ENCODE results near the gene RASSF5. TPM values are rescaled to one million over a fixed set of nuclear protein-coding genes. Genes with fewer than 3 reads are reported as not detected.

Gene RASSF5
- total and polyA plus RNA-seq, 4 donors: 4.8 to 10.0 (median 5.5) TPM

GRCh38 chr1:206516728-206516990 lies 9.3 kb downstream of the RASSF5 start:
- H3K9ac ChIP-seq (ENCODE audit: low read depth in 1 of 2, low read length in 2 of 2): no peak overlapping the region
- H3K4me1 ChIP-seq (ENCODE audit: control insufficient read depth in 4 of 4, insufficient read depth in 4 of 4, low read length in 3 of 4): peaks cover 4 to 52% (median 42%) of the 10 kb centered on the region in 4 donors
- 91% methylated on average over 5 of the region's 5 CpGs for WGBS
- no peak for TF ChIP-seq YY1 (IDR thresholded peaks at IDR 0.05)
- TF ChIP-seq HNF4A (conservative IDR thresholded peaks at IDR 0.05): no peak
- TF ChIP-seq EGR1 (IDR thresholded peaks at IDR 0.05; ENCODE audit: low read depth in 2 of 2): no peak
- TF ChIP-seq MAX (IDR thresholded peaks at IDR 0.05): no peak
- TF ChIP-seq TAF1 (conservative IDR thresholded peaks at IDR 0.05): no peak
- no peak for TF ChIP-seq RAD21 (IDR thresholded peaks at IDR 0.05)
- TF ChIP-seq SP1 (IDR thresholded peaks at IDR 0.05): no peak
- TF ChIP-seq, protein P1, sequence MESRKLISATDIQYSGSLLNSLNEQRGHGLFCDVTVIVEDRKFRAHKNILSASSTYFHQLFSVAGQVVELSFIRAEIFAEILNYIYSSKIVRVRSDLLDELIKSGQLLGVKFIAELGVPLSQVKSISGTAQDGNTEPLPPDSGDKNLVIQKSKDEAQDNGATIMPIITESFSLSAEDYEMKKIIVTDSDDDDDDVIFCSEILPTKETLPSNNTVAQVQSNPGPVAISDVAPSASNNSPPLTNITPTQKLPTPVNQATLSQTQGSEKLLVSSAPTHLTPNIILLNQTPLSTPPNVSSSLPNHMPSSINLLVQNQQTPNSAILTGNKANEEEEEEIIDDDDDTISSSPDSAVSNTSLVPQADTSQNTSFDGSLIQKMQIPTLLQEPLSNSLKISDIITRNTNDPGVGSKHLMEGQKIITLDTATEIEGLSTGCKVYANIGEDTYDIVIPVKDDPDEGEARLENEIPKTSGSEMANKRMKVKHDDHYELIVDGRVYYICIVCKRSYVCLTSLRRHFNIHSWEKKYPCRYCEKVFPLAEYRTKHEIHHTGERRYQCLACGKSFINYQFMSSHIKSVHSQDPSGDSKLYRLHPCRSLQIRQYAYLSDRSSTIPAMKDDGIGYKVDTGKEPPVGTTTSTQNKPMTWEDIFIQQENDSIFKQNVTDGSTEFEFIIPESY (IDR thresholded peaks at IDR 0.05): no peak
- no peak for TF ChIP-seq JUND (IDR thresholded peaks at IDR 0.05)
- no peak for TF ChIP-seq CTCF (IDR thresholded peaks at IDR 0.05; ENCODE audit: low read depth, low read length, missing input control)
- TF ChIP-seq FOXA1 (IDR thresholded peaks at IDR 0.05): no peak
- no peak for TF ChIP-seq NR2F2 (IDR thresholded peaks at IDR 0.05)
- no peak for TF ChIP-seq FOXA2 (IDR thresholded peaks at IDR 0.05)
- no peak for TF ChIP-seq HNF4G (IDR thresholded peaks at IDR 0.05)
- TF ChIP-seq, protein P2, sequence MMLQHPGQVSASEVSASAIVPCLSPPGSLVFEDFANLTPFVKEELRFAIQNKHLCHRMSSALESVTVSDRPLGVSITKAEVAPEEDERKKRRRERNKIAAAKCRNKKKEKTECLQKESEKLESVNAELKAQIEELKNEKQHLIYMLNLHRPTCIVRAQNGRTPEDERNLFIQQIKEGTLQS (IDR thresholded peaks at IDR 0.05): no peak
- no peaks in the 10 kb centered on the region for H3K36me3 ChIP-seq (ENCODE audit: control insufficient read depth in 4 of 4, insufficient read depth in 3 of 4, low read depth in 1 of 4, low read length in 3 of 4)
- H3K27me3 ChIP-seq (ENCODE audit: control insufficient read depth in 4 of 4, insufficient read depth in 4 of 4, low read length in 3 of 4): no peaks in the 10 kb centered on the region
- no peak overlapping the region for H3K4me3 ChIP-seq (ENCODE audit: low read depth in 1 of 3, low read length in 3 of 3)
- no peak for DNase-seq (ENCODE audit: low spot score)
- H3K27ac ChIP-seq (ENCODE audit: low read depth in 1 of 2, low read length in 2 of 2): no peak overlapping the region
- H3K9me3 ChIP-seq (ENCODE audit: control insufficient read depth in 4 of 4, low read length in 3 of 4): no peaks in the 10 kb centered on the region

DNA sequence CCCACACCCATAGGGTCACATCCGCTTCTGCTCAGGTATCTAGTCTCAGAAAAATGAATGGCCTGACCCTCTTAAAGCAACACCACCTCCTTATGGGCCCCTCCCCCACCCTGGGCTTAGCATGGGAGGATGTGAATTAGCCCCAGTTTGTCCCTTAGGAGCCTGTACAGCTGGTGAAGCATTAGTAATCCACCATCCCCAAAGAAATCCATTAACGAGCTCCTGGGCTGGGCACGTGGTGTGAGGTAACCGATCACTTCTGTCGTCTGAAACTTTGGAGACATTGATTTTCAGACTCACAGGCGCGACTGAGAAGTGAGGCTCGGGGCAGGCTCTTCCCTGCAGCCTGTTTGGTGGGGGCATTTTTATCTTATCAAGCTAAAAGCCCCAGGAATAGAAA lies 10.5 kb downstream of the RASSF5 start:
- Histone ChIP-seq H3K27me3 (ENCODE audit: control insufficient read depth in 4 of 4, insufficient read depth in 4 of 4, low read length in 3 of 4) (no peaks in the 10 kb centered on the region), H3K9ac (ENCODE audit: low read depth in 1 of 2, low read length in 2 of 2) (no peak overlapping the region), H3K36me3 (ENCODE audit: control insufficient read depth in 4 of 4, insufficient read depth in 3 of 4, low read depth in 1 of 4, low read length in 3 of 4) (no peaks in the 10 kb centered on the region), H3K4me1 (ENCODE audit: control insufficient read depth in 4 of 4, insufficient read depth in 4 of 4, low read length in 3 of 4) (peaks cover 4 to 42% (median 33%) of the 10 kb centered on the region in 4 donors), H3K9me3 (ENCODE audit: control insufficient read depth in 4 of 4, low read length in 3 of 4) (no peaks in the 10 kb centered on the region), H3K4me3 (ENCODE audit: low read depth in 1 of 3, low read length in 3 of 3) (peak overlapping the region in 1 of 3 donors; percentile 9), H3K27ac (ENCODE audit: low read depth in 1 of 2, low read length in 2 of 2) (peak overlapping the region; percentile 48 to 67)
- 39% methylated on average over 8 of the region's 8 CpGs for WGBS
- TF ChIP-seq NR2F2 (IDR thresholded peaks at IDR 0.05) (no peak), RAD21 (IDR thresholded peaks at IDR 0.05) (no peak), GABPA (IDR thresholded peaks at IDR 0.05 in 1 of 2, conservative IDR thresholded peaks at IDR 0.05 in 1 of 2) (no peak), FOXA1 (IDR thresholded peaks at IDR 0.05) (no peak), HNF4A (conservative IDR thresholded peaks at IDR 0.05) (no peak), YY1 (IDR thresholded peaks at IDR 0.05) (no peak), CTCF (IDR thresholded peaks at IDR 0.05; ENCODE audit: low read depth, low read length, missing input control) (no peak), RXRA (IDR thresholded peaks at IDR 0.05) (no peak), TAF1 (conservative IDR thresholded peaks at IDR 0.05) (no peak), JUND (IDR thresholded peaks at IDR 0.05) (no peak), FOXA2 (IDR thresholded peaks at IDR 0.05) (no peak), SP1 (IDR thresholded peaks at IDR 0.05) (no peak), HNF4G (IDR thresholded peaks at IDR 0.05) (no peak), REST (IDR thresholded peaks at IDR 0.05) (no peak), EGR1 (IDR thresholded peaks at IDR 0.05; ENCODE audit: low read depth in 2 of 2) (no peak), MAX (IDR thresholded peaks at IDR 0.05) (no peak)
- TF ChIP-seq, protein P1 (IDR thresholded peaks at IDR 0.05): no peak
- TF ChIP-seq, protein P2 (IDR thresholded peaks at IDR 0.05): no peak
- DNase-seq (ENCODE audit: low spot score): no peak
